ENCODE results near the gene DGAT2L6. TPM values are rescaled to one million over a fixed set of nuclear protein-coding genes. Genes with fewer than 3 reads are reported as not detected.

The DGAT2L6 gene
- total RNA-seq, 1 experiment from 2014 or later, result not detected

Other genes starting within 250 kb of the DGAT2L6 start
- gene AWAT2, start 127.5 kb upstream of the DGAT2L6 start, total RNA-seq (2014; rRNA removed; shearing (Covaris generic)), result not detected in 2 replicates
- gene OTUD6A, start 115.0 kb upstream of the DGAT2L6 start, total RNA-seq (2014; rRNA removed; shearing (Covaris generic)), result not detected in 2 replicates
- gene IGBP1, start 44.0 kb upstream of the DGAT2L6 start, total RNA-seq (2014; rRNA removed; shearing (Covaris generic)), result 80.9 and 87.3 TPM in 2 replicates
- gene AWAT1, start 57.2 kb downstream of the DGAT2L6 start, total RNA-seq (2014; rRNA removed; shearing (Covaris generic)), result not detected in 2 replicates
- gene P2RY4, start 82.7 kb downstream of the DGAT2L6 start, total RNA-seq (2014; rRNA removed; shearing (Covaris generic)), result 0.20 TPM in 1 of 2 replicates, not detected in the other
- gene ARR3, start 90.9 kb downstream of the DGAT2L6 start, total RNA-seq (2014; rRNA removed; shearing (Covaris generic)), result not detected in 2 replicates
- gene RAB41, start 104.7 kb downstream of the DGAT2L6 start, total RNA-seq (2014; rRNA removed; shearing (Covaris generic)), result not detected in 2 replicates
- gene PDZD11, start 112.4 kb downstream of the DGAT2L6 start, total RNA-seq (2014; rRNA removed; shearing (Covaris generic)), result 38.8 and 55.4 TPM in 2 replicates
- gene KIF4A, start 112.6 kb downstream of the DGAT2L6 start, total RNA-seq (2014; rRNA removed; shearing (Covaris generic)), result 33.4 and 38.1 TPM in 2 replicates
- 0.54 TPM in 1 of 2 replicates, not detected in the other for gene GDPD2, start 245.8 kb downstream of the DGAT2L6 start, total RNA-seq (2014; rRNA removed; shearing (Covaris generic))